ENCODE measurements around the gene ORC1.

ORC1 gene

DNA sequence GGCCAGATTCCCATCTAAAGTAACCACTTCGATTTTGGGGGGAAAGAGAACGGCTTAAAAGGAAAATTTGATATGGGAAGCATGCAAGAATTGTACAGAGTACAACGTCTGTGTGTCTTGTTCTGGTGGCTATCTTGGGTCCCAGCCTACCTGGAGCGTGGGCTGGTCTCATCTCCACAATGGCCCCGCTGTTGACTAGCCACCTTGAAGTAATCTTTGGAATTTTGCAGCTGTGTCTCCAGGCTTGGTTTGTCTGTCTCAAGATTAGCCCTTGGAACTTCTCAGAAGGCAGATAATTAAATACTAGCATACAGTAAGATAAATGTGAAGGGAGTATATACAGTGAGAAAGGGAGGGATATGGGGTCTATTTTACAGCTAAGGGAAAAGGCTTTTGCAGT, 37.0 kb downstream of the ORC1 start:
- Histone ChIP-seq H3K9me3 (ENCODE audit: severe bottlenecking) (no peaks in the 10 kb centered on the region), H3K27ac (no peak overlapping the region), H3K36me3 (peaks cover 29% of the 10 kb centered on the region), H3K27me3 (ENCODE audit: insufficient read depth, low read depth, severe bottlenecking) (no peaks in the 10 kb centered on the region), H3K4me3 (ENCODE audit: low read depth, low read length) (no peak overlapping the region)
- TF ChIP-seq, protein P1, sequence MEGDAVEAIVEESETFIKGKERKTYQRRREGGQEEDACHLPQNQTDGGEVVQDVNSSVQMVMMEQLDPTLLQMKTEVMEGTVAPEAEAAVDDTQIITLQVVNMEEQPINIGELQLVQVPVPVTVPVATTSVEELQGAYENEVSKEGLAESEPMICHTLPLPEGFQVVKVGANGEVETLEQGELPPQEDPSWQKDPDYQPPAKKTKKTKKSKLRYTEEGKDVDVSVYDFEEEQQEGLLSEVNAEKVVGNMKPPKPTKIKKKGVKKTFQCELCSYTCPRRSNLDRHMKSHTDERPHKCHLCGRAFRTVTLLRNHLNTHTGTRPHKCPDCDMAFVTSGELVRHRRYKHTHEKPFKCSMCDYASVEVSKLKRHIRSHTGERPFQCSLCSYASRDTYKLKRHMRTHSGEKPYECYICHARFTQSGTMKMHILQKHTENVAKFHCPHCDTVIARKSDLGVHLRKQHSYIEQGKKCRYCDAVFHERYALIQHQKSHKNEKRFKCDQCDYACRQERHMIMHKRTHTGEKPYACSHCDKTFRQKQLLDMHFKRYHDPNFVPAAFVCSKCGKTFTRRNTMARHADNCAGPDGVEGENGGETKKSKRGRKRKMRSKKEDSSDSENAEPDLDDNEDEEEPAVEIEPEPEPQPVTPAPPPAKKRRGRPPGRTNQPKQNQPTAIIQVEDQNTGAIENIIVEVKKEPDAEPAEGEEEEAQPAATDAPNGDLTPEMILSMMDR (IDR thresholded peaks at IDR 0.05; ENCODE audit: low read depth, low read length) = no peak
- no peak for DNase-seq

GRCh38 chr1:52366517-52366827, 37.8 kb downstream of the ORC1 start:
- H3K9me3 ChIP-seq (ENCODE audit: severe bottlenecking) = no peaks in the 10 kb centered on the region
- no peak for DNase-seq
- H3K27ac ChIP-seq = peak overlapping the region; percentile 88
- H3K27me3 ChIP-seq (ENCODE audit: insufficient read depth, low read depth, severe bottlenecking) = no peaks in the 10 kb centered on the region
- H3K4me3 ChIP-seq (ENCODE audit: low read depth, low read length) = peak overlapping the region; percentile 96
- peaks cover 33% of the 10 kb centered on the region for H3K36me3 ChIP-seq
- TF ChIP-seq, protein P1 (IDR thresholded peaks at IDR 0.05; ENCODE audit: low read depth, low read length) = no peak

DNA sequence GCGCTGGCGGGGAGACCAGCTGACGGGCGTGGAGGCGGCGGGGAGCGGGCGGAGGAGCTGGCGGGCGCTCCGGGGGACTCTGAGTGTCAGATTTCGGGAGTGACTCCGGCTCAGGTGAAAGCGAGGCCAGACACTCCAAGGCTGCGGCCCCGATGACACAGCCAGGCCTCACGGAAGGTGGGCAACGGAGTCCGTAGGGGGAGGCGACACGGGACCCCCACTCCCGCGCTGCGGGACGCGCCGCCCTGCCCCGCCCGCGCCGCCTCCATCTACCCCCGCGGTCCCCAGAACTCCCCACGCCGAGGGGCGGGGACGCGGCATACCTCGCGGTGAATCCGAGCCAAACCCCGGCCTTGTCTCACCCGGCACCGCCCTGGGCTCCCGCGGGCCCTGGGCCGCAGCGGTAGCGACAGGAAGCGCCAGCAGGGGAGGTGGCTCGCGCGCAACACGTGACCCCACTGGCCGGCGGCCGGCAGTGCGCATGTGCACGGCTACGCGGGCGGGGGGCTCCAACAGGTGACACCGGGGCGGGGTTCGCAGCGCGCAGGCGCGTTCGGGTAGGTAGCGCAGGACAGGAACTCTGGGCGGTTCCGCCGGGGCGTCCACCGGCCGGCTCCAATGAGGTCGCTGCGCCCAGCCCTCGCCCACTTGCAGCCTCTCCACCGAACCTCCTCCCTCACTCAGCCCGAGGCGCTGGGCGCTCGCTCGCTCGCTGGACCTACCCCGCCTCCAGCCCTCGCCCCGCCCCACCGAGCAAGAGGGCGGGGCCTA, 38.3 kb downstream of the ORC1 start, which contains the start of gene CC2D1B:
CC2D1B (minus strand) TSS at position 460 of the 771 bp plus-strand sequence. CDS start 1,585 bp downstream, outside the sequence.
- TF ChIP-seq, protein P1 (IDR thresholded peaks at IDR 0.05; ENCODE audit: low read depth, low read length) = no peak
- Histone ChIP-seq H3K36me3 (peaks cover 33% of the 10 kb centered on the region), H3K9me3 (ENCODE audit: severe bottlenecking) (no peaks in the 10 kb centered on the region), H3K27ac (peak within 1 kb of the TSS; percentile 88), H3K4me3 (ENCODE audit: low read depth, low read length) (peak within 1 kb of the TSS; percentile 96), H3K27me3 (ENCODE audit: insufficient read depth, low read depth, severe bottlenecking) (no peaks in the 10 kb centered on the region)
- peak; percentile 99 for DNase-seq

DNA sequence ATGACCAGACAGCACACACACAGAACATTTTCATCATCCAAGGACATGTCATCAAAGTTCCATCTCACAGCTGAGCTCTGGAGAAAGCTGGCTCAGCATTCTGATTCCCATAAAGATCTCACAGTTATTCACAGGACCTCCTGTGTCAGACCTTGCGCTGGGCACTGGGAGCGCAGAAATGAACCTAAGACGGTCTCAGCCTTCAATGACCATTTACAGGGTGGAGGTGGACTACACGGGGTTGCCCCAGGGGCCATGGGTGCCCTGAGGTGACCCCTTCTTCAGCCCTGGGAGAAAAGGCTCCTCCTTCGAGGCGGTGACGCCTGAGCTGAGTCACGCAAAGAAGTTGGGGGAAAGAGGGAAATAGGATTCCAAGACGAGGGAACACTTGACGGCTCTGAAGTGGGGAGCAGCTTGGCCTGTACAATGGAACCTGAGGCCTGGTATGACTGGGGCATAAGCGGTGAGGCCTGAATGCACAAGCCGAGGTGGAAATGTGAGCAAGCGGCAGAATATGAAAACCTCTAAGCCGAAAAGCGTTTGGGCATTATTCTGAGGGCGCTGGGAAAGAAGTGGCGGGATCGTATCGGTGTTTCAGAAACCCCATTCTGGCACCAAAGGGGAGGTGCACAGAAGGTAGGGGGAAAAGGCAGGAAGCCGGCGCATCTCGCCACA, 39.0 kb downstream of the ORC1 start:
- peak overlapping the region; percentile 88 for H3K27ac ChIP-seq
- no peaks in the 10 kb centered on the region for H3K27me3 ChIP-seq (ENCODE audit: insufficient read depth, low read depth, severe bottlenecking)
- H3K36me3 ChIP-seq = peaks cover 36% of the 10 kb centered on the region
- no peaks in the 10 kb centered on the region for H3K9me3 ChIP-seq (ENCODE audit: severe bottlenecking)
- TF ChIP-seq, protein P1 (IDR thresholded peaks at IDR 0.05; ENCODE audit: low read depth, low read length) = no peak
- peak overlapping the region; percentile 96 for H3K4me3 ChIP-seq (ENCODE audit: low read depth, low read length)
- peak; percentile 77 for DNase-seq

DNA sequence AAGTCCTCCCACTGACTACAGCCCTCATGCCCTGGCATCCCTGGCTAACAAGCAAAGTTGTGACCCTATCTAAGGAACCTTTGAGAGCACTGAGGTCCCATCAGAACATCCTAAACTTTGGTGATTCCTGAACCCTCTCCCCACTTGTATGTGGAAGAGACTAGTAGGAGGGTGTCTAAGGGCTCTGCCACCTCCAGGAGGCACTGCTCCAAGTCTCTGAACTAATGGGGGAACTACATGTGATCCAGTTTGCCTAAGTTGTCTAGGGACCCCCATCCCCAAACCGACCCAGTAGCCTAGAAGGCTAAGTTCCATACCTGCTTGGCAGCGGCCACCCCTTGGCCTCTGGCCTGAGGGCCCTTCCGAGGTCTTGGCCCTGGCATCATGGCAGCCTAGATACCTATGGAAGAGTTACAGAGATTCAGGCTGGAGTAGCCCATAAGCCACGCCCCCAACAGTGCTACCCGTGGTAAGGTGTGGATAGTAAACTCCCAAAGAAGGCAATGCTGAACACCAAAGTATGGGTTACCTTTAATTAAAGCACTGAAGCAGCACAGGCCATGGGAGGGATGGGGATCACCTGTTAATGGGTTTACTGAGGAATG, 39.9 kb downstream of the ORC1 start:
- no peak for DNase-seq
- H3K9me3 ChIP-seq (ENCODE audit: severe bottlenecking) = no peaks in the 10 kb centered on the region

More for the DNA sequence above, 39.9 kb downstream of the ORC1 start:
- no peak overlapping the region for H3K4me3 ChIP-seq (ENCODE audit: low read depth, low read length)
- TF ChIP-seq, protein P1 (IDR thresholded peaks at IDR 0.05; ENCODE audit: low read depth, low read length) = no peak
- no peaks in the 10 kb centered on the region for H3K27me3 ChIP-seq (ENCODE audit: insufficient read depth, low read depth, severe bottlenecking)
- H3K27ac ChIP-seq = no peak overlapping the region
- peaks cover 45% of the 10 kb centered on the region for H3K36me3 ChIP-seq

Data from WERI-Rb-1 (cell line).